ENCODE measurements around the gene CDC42BPG. TPM values are rescaled to one million over a fixed set of nuclear protein-coding genes. Genes with fewer than 3 reads are reported as not detected.
A peak's percentile ranks its signal among the peaks of the same experiment; 100 is the strongest.

The CDC42BPG gene
- total RNA-seq, 1 experiment from 2014 or later, result 30.1 TPM

GRCh38 chr11:64868904-64869570 lies 24.6 kb upstream of the CDC42BPG start:
- ATAC-seq (no peak), DNase-seq (ENCODE audit: low read depth, low spot score) (no peak)
- Histone ChIP-seq H3K27me3 (ENCODE audit: insufficient read depth, low read length) (no peaks in the 10 kb centered on the region), H3K36me3 (ENCODE audit: control insufficient read depth in 1 of 2, insufficient read depth in 2 of 2, low read length in 2 of 2) (peaks cover 22 to 38% of the 10 kb centered on the region in 2 experiments), H3K79me2 (ENCODE audit: insufficient read depth, low read length) (peaks cover 93% of the 10 kb centered on the region), H3K27ac (ENCODE audit: low read depth, low read length) (no peak overlapping the region), H3K4me2 (ENCODE audit: low read length) (peak overlapping the region; percentile 28; the same call in 1 of the 2 replicates), H3K9me2 (ENCODE audit: insufficient read depth) (no peaks in the 10 kb centered on the region), H3K9ac (ENCODE audit: low read length) (no peak overlapping the region), H2AFZ (ENCODE audit: low read depth, low read length, poor library complexity, severe bottlenecking) (no peak overlapping the region), H4K20me1 (ENCODE audit: insufficient read depth) (no peaks in the 10 kb centered on the region), H3K4me1 (ENCODE audit: control insufficient read depth in 1 of 2, insufficient read depth in 2 of 2, low read length in 2 of 2) (peaks cover 6 to 73% of the 10 kb centered on the region in 2 experiments; a peak in 3 of 4 replicates), H3K4me3 (replicated peaks in 1 of 2; ENCODE audit: low read depth in 1 of 2, low read length in 2 of 2) (no peak overlapping the region), H3K9me3 (ENCODE audit: control insufficient read depth in 1 of 2, insufficient read depth in 1 of 2, low read depth in 1 of 2, low read length in 2 of 2) (no peaks in the 10 kb centered on the region)
- ChIA-PET RAD21 (ENCODE audit: low non-redundant PET in 1 of 2, low total read pairs in 2 of 2, uncharacterized antibody in 2 of 2, unreplicated experiment in 2 of 2) (no interaction called here), POLR2A (interaction anchor here (0.7 kb wide), 1 partner anchor 13 kb away, joined by 5 read pairs; no protein-coding TSS in a partner anchor), CTCF (interaction anchor here (1.4 to 1.5 kb wide), 2 partner anchors 19 to 21 kb away, joined by 3 to 4 read pairs; no protein-coding TSS in a partner anchor)
- no TSS peak for BruUV-seq (replicated peaks)
- no peak for TF ChIP-seq ELF1 (IDR thresholded peaks at IDR 0.05; ENCODE audit: borderline replicate concordance, low read depth)
- TF ChIP-seq YY1 (IDR thresholded peaks at IDR 0.05; ENCODE audit: extremely low read depth, insufficient replicate concordance, low read depth, low read length), result no peak
- no peak for TF ChIP-seq SIN3A (IDR thresholded peaks at IDR 0.05; ENCODE audit: low read depth)
- TF ChIP-seq MAX (IDR thresholded peaks at IDR 0.05), result no peak
- TF ChIP-seq ATF3 (IDR thresholded peaks at IDR 0.05), result no peak
- no peak for TF ChIP-seq ZBTB33 (IDR thresholded peaks at IDR 0.05; ENCODE audit: extremely low read depth, insufficient replicate concordance, low read length)
- TF ChIP-seq EZH2 (IDR thresholded peaks at IDR 0.05), result no peak
- TF ChIP-seq EZH2phosphoT487 (IDR thresholded peaks at IDR 0.05; ENCODE audit: borderline replicate concordance), result no peak
- no peak for TF ChIP-seq POLR2AphosphoS5 (IDR thresholded peaks at IDR 0.05; ENCODE audit: low read depth, low read length)
- intact Hi-C loops (cut with micrococcal nuclease), result no loop called here
